ENCODE data around the gene THAP5. TPM values are rescaled to one million over a fixed set of nuclear protein-coding genes. Genes with fewer than 3 reads are reported as not detected.

THAP5 gene
- polyA plus RNA-seq, 1 donor (not counting 4 experiments of a cell fraction or from before 2014, with no cell fraction given), result 9.2 TPM

- Histone ChIP-seq H2AFZ (ENCODE audit: control insufficient read depth, low read length) (no peak overlapping the region), H3K9ac (ENCODE audit: control insufficient read depth, extremely low read depth, insufficient read depth, low read length) (no peak overlapping the region), H3K4me1 (ENCODE audit: control insufficient read depth, extremely low read depth, insufficient read depth, low read length) (no peaks in the 10 kb centered on the region), H3K27me3 (ENCODE audit: control insufficient read depth, extremely low read depth, insufficient read depth, low read length) (peaks cover 11% of the 10 kb centered on the region), H3K9me1 (ENCODE audit: control insufficient read depth, extremely low read depth, insufficient read depth, low read length) (no peaks in the 10 kb centered on the region), H3K27ac (ENCODE audit: control insufficient read depth, insufficient read depth, low read length) (no peak overlapping the region), H3K36me3 (ENCODE audit: control insufficient read depth in 2 of 2, extremely low read depth in 1 of 2, insufficient read depth in 2 of 2, low read length in 2 of 2) (no peaks in the 10 kb centered on the region), H3K9me3 (ENCODE audit: control insufficient read depth, low read depth, low read length) (no peaks in the 10 kb centered on the region), H3K4me3 (ENCODE audit: control insufficient read depth in 2 of 3, extremely low read depth in 1 of 3, insufficient read depth in 2 of 3, low read depth in 1 of 3, low read length in 3 of 3) (no peak overlapping the region), H3K79me2 (ENCODE audit: control insufficient read depth, insufficient read depth, low read length) (no peaks in the 10 kb centered on the region), H4K20me1 (ENCODE audit: control insufficient read depth, extremely low read depth, insufficient read depth, low read length) (no peaks in the 10 kb centered on the region), H3K4me2 (ENCODE audit: control insufficient read depth, extremely low read depth, insufficient read depth, low read depth, low read length) (no peak overlapping the region)
- FAIRE-seq (no peak), DNase-seq (ENCODE audit: low read depth, low spot score) (no peak)
- dilution Hi-C loops (cut with MboI; ENCODE audit: extremely low pct_ligation_motif_present, low sequenced_read_pairs), result no loop called here
- TF ChIP-seq CTCF (optimal IDR thresholded peaks at IDR 0.05 in 1 of 3, IDR thresholded peaks at IDR 0.05 in 1 of 3, conservative IDR thresholded peaks at IDR 0.05 in 1 of 3; ENCODE audit: extremely low read depth in 1 of 3, insufficient read depth in 2 of 3, low read length in 3 of 3) (no peak), EZH2 (IDR thresholded peaks at IDR 0.05; ENCODE audit: low read length) (no peak)
Observed at GRCh38 chr7:108600399-108600798, 30.9 kb upstream of the THAP5 start.

GRCh38 chr7:108598914-108599580 lies 29.5 kb upstream of the THAP5 start:
- no peaks in the 10 kb centered on the region for H3K4me1 ChIP-seq (ENCODE audit: control insufficient read depth, extremely low read depth, insufficient read depth, low read length)
- dilution Hi-C loops (cut with MboI; ENCODE audit: extremely low pct_ligation_motif_present, low sequenced_read_pairs), result no loop called here
- no peak overlapping the region for H3K4me3 ChIP-seq (ENCODE audit: control insufficient read depth in 2 of 3, extremely low read depth in 1 of 3, insufficient read depth in 2 of 3, low read depth in 1 of 3, low read length in 3 of 3)
- H3K9me3 ChIP-seq (ENCODE audit: control insufficient read depth, low read depth, low read length), result no peaks in the 10 kb centered on the region
- H3K36me3 ChIP-seq (ENCODE audit: control insufficient read depth in 2 of 2, extremely low read depth in 1 of 2, insufficient read depth in 2 of 2, low read length in 2 of 2), result no peaks in the 10 kb centered on the region
- H2AFZ ChIP-seq (ENCODE audit: control insufficient read depth, low read length), result no peak overlapping the region
- TF ChIP-seq CTCF (optimal IDR thresholded peaks at IDR 0.05 in 1 of 3, IDR thresholded peaks at IDR 0.05 in 1 of 3, conservative IDR thresholded peaks at IDR 0.05 in 1 of 3; ENCODE audit: extremely low read depth in 1 of 3, insufficient read depth in 2 of 3, low read length in 3 of 3) (no peak), EZH2 (IDR thresholded peaks at IDR 0.05; ENCODE audit: low read length) (no peak)
- FAIRE-seq, result no peak
- no peaks in the 10 kb centered on the region for H4K20me1 ChIP-seq (ENCODE audit: control insufficient read depth, extremely low read depth, insufficient read depth, low read length)
- H3K79me2 ChIP-seq (ENCODE audit: control insufficient read depth, insufficient read depth, low read length), result no peaks in the 10 kb centered on the region
- DNase-seq (ENCODE audit: low read depth, low spot score), result no peak
- no peak overlapping the region for H3K9ac ChIP-seq (ENCODE audit: control insufficient read depth, extremely low read depth, insufficient read depth, low read length)
- H3K27ac ChIP-seq (ENCODE audit: control insufficient read depth, insufficient read depth, low read length), result no peak overlapping the region
- H3K9me1 ChIP-seq (ENCODE audit: control insufficient read depth, extremely low read depth, insufficient read depth, low read length), result no peaks in the 10 kb centered on the region
- peaks cover 11% of the 10 kb centered on the region for H3K27me3 ChIP-seq (ENCODE audit: control insufficient read depth, extremely low read depth, insufficient read depth, low read length)
- H3K4me2 ChIP-seq (ENCODE audit: control insufficient read depth, extremely low read depth, insufficient read depth, low read depth, low read length), result peak overlapping the region; percentile 45
